Activated naive CD4-positive, alpha-beta T cell (primary cell): ENCODE measurements around the gene ALPI.

ENCODE experiments used
- DNase-seq, 4 experiments: peaks; one replicate each; lab custom pipeline; 2025; lab: John Stamatoyannopoulos, UW

ALPI gene

GRCh38 chr2:232463701-232464543 is 8.0 kb downstream of the ALPI start:
- no peak for DNase-seq

DNA sequence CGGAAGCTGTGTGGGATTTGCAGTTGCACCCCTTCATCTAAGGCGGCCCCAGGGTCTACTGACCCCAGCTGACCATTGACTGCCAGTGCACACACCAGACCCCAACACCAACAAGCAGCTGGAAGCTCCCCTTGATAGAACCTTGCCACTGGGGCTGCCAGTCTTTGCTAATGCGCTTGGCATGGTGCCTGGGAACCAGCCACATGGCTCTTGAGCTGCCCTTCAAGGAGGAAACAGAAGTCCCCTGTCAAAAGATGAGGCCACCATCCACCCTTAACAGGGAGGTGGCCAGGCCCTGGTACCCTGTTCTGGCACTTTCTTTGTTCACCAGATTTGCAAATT is 8.6 kb downstream of the ALPI start:
- DNase-seq, result no peak

- DNase-seq, result no peak
Measured at GRCh38 chr2:232465061-232465460, 9.1 kb downstream of the ALPI start.

DNA sequence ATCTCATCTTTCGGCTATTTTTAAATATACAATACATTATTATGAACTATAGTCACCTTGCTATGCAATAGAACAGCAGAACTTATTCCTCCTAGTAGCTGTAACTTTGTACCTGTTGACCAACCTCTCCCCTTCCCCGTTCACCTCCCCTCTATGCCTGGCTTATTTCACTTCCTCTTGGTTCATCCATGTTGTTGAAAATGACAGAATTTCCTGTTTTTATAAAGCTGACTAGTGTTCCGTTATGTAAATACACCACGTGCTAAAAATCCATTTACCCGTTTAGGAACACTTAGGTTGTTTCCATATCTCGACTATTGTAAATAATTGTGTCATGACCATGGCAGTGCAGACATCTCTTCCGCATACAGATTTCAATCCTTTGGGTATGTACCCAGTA is 10.3 kb downstream of the ALPI start:
- DNase-seq, result no peak

- no peak for DNase-seq
Measured at GRCh38 chr2:232473467-232473890, 17.5 kb downstream of the ALPI start.

- DNase-seq, result no peak
Measured at GRCh38 chr2:232476045-232476444, 20.1 kb downstream of the ALPI start.

GRCh38 chr2:232476791-232477190 is 20.8 kb downstream of the ALPI start:
- DNase-seq, result no peak

- DNase-seq, result no peak
Measured at GRCh38 chr2:232477751-232478510, 22.0 kb downstream of the ALPI start.

- no peak for DNase-seq
Measured at GRCh38 chr2:232478571-232479340, 22.8 kb downstream of the ALPI start.

GRCh38 chr2:232479341-232480200 is 23.6 kb downstream of the ALPI start:
- DNase-seq, result no peak

DNA sequence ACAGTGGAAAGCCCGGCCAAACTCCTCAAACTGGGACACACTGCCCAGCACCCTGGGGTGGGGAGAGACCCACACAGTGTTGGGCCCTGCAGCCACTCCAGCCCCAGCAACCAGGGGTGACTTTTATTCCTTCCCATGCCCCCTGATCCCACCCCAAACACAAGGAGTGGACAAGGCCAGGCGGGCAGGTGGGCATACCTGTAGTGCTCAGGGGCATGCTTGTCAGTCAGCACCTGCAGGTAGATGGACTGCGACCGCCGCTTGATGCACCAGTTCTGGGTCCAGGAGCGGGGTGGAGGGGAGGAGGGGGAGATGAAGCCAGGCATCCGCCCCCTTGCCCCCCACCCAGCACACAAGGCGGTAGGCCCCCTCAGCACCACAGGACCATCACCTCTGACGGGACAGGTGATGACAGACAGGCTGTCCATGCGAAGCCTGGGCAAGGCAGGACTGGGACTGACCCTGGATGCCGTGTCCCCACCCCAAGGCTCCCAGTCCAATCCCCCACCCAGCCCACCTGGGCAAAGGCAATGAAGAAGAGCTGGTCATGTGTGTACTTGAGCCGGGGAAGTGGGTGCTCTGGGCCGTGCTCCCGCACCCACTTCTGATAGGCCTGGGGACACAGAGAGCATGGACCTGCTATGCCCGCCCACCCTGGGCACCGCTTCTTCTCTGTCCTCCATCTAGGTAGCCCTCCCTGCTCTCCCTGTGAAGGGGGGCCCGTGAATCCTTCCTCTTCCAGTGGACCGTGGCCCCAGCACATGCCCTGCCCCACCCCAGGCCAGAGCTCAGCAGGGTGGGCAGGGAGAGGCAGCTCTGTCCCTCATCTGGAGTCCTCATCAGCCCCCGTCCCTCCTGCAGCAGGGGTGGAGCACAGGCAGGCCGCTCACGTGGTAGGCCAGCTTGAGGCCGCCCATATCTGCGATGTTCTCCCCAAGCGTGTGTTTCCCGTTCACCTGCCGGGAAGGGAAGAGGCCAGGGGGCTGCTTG is 24.5 kb downstream of the ALPI start:
- DNase-seq, result no peak

DNA sequence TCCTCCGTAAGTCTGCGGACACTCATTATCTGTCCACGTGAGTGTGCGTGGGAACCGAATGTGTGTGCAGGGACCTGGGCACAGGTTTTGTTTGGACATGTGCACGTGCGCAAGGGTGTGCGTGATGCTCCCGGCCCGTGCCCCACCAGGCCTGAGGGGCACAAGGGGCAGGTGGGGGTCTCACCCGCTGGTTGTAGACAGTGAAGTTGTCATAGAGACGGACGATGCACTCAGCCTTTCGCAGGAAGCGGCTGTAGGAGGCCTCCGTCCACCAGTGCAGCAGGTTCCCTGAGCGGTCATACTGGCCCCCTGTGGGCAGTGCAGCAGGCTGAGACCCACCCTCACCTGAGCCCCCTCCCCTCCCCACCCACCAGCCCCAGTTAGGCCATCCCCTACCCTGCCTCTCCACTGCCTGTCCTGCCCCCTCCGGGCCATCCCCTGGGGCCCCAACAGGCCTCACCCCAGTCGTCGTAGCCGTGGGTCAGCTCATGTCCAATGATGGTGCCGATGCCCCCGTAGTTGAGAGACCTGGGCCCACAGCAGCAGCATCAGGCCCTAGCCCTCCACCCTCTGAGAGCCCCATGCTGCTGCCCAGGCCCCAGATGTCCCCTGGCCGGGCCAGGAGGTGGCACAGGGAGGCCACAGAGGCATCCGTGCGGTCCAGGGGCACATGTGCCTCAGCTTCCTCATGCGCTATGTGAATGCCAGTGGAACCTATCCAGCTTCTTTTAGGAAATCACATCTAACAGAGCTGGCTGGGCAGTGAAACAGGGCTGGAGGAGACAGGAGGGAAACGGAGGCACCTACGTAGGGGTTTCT is 25.6 kb downstream of the ALPI start:
- DNase-seq, result no peak

- no peak for DNase-seq
Measured at GRCh38 chr2:232482301-232483238, 26.6 kb downstream of the ALPI start.

- DNase-seq, result no peak
Measured at GRCh38 chr2:232483311-232483922, 27.5 kb downstream of the ALPI start.

GRCh38 chr2:232483923-232484627 is 28.1 kb downstream of the ALPI start:
- DNase-seq, result no peak

DNA sequence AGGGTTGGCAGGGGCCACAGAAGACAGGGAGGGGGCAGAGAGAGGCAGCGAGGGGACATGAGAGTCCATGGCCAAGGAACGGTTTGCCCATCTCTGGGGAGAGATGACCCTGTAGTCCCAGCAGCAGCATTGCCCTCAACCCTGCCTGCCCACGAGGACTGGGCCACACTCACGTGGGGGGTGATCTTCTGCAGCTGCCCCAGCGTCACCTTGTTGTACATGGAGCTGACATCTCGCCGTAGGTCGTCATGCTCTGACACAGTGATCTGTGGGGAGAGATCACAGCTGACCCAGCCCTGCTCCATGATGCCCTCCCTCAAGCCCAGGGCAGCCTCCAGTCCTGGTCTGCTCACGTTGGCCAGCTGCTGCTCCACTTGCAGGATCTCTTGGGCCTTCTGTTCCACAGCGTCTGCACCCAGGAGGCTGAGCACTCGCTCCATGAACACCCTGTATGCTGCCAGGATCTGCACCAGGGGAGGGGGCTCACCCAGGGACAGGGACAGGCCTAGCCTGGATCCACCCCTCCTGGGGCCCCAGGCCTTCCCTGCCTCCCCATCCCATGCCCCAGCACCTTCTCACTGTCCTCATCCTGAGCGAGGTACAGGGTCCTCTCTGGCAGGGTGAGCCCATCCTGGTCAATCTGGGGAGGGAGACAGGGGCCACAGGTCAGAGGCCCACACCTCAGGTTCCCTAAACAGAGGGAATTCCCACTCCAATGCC is 28.8 kb downstream of the ALPI start:
- no peak for DNase-seq

DNA sequence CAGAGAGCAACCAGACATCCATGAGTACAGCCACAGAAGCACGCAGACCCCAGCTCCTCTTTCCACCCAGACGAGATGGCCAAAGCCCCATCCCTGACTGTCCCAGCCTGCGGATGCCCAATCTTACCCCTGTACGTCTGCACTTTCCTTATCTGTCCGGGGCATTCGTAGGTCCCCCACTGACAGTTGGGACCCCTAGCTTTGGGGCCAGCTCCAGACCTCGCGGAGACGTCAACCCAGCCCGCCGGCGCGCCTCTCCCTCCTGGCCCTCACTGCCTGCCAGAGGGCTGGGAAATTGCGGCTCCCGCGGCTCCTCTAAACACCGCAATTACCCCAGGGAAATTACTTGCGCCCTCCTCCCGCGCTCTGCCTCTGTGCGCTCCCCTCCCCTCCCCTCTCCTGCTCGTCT is 29.4 kb downstream of the ALPI start:
- DNase-seq, result no peak
